Spleen (tissue), 11 donors: ENCODE results near the gene OMA1. TPM values are rescaled to one million over a fixed set of nuclear protein-coding genes. Genes with fewer than 3 reads are reported as not detected.
"Not testable (repeated sequence)": the region's sequence is repeated elsewhere in the genome, so short reads cannot be mapped to it uniquely, and the experiment has no call there.

Source experiments
- DNase-seq: peaks from one replicate; pipeline ENCODE4 v3.0.0-alpha.2; 2020
- H3K27ac ChIP-seq, 8 donors: fragments of 200-600 bp; sonication (generic) in 7 of 8; 1 replicate in 4 of 8; 2 replicates in 4 of 8; pipeline versions ENCODE4 v1.5.0 to v1.8.0; 2016 to 2021; ENCODE audit warnings: inconsistent platforms in 4 of 8, mild to moderate bottlenecking in 4 of 8, moderate library complexity in 1 of 8
- H3K27me3 ChIP-seq, 7 donors: fragments of 200-600 bp; sonication (generic) in 6 of 7; replicated peaks in 1 of 7; 1 replicate in 4 of 7; 2 replicates in 3 of 7; pipeline versions ENCODE4 v1.5.0 to v1.8.0; 2016 to 2021; ENCODE audit warnings: inconsistent platforms in 3 of 7, mild to moderate bottlenecking in 1 of 7
- H3K36me3 ChIP-seq, 6 donors: fragments of 200-600 bp; sonication (generic) in 5 of 6; 1 replicate in 4 of 6; 2 replicates in 2 of 6; pipeline versions ENCODE4 v1.5.0 to v1.8.0; 2016 to 2021; ENCODE audit warnings: inconsistent platforms in 2 of 6
- H3K4me1 ChIP-seq, 6 donors: fragments of 200-600 bp; sonication (generic) in 5 of 6; 1 replicate in 3 of 6; 2 replicates in 3 of 6; pipeline versions ENCODE4 v1.5.0 to v1.8.0; 2016 to 2021; ENCODE audit warnings: inconsistent platforms in 3 of 6
- H3K4me3 ChIP-seq, 8 donors: fragments of 200-600 bp; sonication (generic) in 7 of 8; 1 replicate in 4 of 8; 2 replicates in 4 of 8; pipeline versions ENCODE4 v1.5.0 to v1.8.0; 2016 to 2021; ENCODE audit warnings: inconsistent platforms in 4 of 8, mild to moderate bottlenecking in 4 of 8, moderate library complexity in 2 of 8
- H3K9me3 ChIP-seq, 8 donors: fragments of 200-600 bp; sonication (generic) in 7 of 8; 1 replicate in 4 of 8; 2 replicates in 4 of 8; pipeline versions ENCODE4 v1.5.0 to v1.8.0; 2016 to 2021; ENCODE audit warnings: inconsistent platforms in 4 of 8
- POLR2A ChIP-seq, 3 donors: fragments of 450-650 bp; IDR thresholded peaks; one replicate each; pipeline ENCODE4 v1.5.1; 2017; ENCODE audit warnings: antibody characterized with exemption in 3 of 3, mild to moderate bottlenecking in 1 of 3
- POLR2AphosphoS5 ChIP-seq, 3 donors: sonication (generic); formaldehyde crosslinking; IDR thresholded peaks; one replicate each; pipeline ENCODE4 v1.5.1; 2017; ENCODE audit warnings: antibody characterized with exemption in 3 of 3
- WGBS, 5 donors: extraction: QIAGEN DNeasy Blood & Tissue Kit in 3 of 5; methylation state at CpG; one replicate each; pipeline versions ENCODE4 v1.1.5 to v1.1.7; 2013 to 2018; 5-methylcytosine and 5-hydroxymethylcytosine counted together
- intact Hi-C: fragments of 100-400 bp; cut with DNase I; formaldehyde crosslinking; loops from one replicate; pipeline ENCODE4 v1.15.0; 2023; ENCODE audit warnings: low total_unique reads
- polyA plus RNA-seq, 3 donors: library from polyadenylated mRNA; stranded (reverse); fragments of 200-250 nt; gene quantifications; one replicate each; pipeline ENCODE4 v1.2.1, GENCODE V29; 2013
- total RNA-seq, 7 donors: library from RNA; depleted of rRNA in 3 of 7; stranded (reverse); fragments of >200 nt in 3 of 7; fragmentation: NEBNext Ultra II Directional in 4 of 7; extraction: Animal tissue kit (Norgen Biotek cat#: 25700) in 4 of 7; gene quantifications; one replicate each; pipeline versions ENCODE4 v1.1.0 to v1.2.1, GENCODE V29; 2016 to 2021
- TF ChIP-seq, protein P1 (sequence below), 11 experiments: fragments of 200-600 bp in 7 of 11; fragments of 450-650 bp in 4 of 11; sonication (generic) in 4 of 11; IDR thresholded peaks in 8 of 11; conservative IDR thresholded peaks in 3 of 11; 1 replicate in 7 of 11; 2 replicates in 4 of 11; pipeline versions ENCODE4 v1.4.0 to v1.8.0; 2016 to 2021; ENCODE audit warnings: antibody characterized with exemption in 11 of 11, inconsistent platforms in 4 of 11, mild to moderate bottlenecking in 1 of 11
- donor health status: healthy with polysubstance abuse.
- donor health status: DM: no; HTN: no; CAD: no; lungs with moderate emphysema.
- donor health status: DM: no; HTN: no; CAD: no.
- donor health status: Bipolar disorder and iron deficiency.
- donor health status: healthy.
- donor health status: DM: no; HTN: no; CAD: no.
- donor health status: DM: yes; HTN: yes; CAD: no.

OMA1 gene
- total and polyA plus RNA-seq, 10 donors: 19.3 to 48.6 (median 32.5) TPM

DNA sequence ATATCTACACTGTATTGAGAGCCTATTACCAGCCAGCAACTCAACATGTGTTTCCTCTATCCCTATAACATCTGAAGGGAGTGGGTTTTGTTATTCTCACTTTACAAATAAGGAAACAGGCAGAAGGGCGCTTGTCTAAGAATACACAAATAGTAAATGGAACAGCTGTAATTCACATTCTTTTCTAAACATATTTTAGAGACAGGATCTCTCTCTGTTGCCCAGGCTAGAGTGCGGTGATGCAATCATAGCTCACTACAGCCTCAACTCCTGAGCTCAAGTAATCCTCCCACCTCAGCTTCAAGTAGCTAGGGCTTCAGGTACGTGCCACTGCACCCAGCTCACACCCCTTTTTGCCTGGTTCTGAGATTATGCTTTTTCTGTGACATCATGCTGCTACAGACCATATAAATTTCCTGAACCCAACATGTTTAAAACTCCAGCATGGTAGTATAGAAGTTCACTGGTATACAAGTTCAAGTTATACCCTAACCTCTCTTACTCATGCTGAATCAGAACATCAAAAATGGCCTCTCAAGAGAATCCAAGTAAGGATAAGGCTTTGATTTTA lies 39.1 kb upstream of the OMA1 start:
- Histone ChIP-seq H3K9me3 (no peaks in the 10 kb centered on the region), H3K27ac (peak overlapping the region in 4 of 8 donors; percentile 31 to 74 (median 55)), H3K27me3 (peaks cover 0 to 4% (median 0%) of the 10 kb centered on the region in 7 donors), H3K36me3 (no peaks in the 10 kb centered on the region), H3K4me1 (peaks cover 0 to 24% (median 10%) of the 10 kb centered on the region in 6 donors), H3K4me3 (no peak overlapping the region)
- intact Hi-C loops: no loop called here
- no peak for DNase-seq
- TF ChIP-seq, protein P1, sequence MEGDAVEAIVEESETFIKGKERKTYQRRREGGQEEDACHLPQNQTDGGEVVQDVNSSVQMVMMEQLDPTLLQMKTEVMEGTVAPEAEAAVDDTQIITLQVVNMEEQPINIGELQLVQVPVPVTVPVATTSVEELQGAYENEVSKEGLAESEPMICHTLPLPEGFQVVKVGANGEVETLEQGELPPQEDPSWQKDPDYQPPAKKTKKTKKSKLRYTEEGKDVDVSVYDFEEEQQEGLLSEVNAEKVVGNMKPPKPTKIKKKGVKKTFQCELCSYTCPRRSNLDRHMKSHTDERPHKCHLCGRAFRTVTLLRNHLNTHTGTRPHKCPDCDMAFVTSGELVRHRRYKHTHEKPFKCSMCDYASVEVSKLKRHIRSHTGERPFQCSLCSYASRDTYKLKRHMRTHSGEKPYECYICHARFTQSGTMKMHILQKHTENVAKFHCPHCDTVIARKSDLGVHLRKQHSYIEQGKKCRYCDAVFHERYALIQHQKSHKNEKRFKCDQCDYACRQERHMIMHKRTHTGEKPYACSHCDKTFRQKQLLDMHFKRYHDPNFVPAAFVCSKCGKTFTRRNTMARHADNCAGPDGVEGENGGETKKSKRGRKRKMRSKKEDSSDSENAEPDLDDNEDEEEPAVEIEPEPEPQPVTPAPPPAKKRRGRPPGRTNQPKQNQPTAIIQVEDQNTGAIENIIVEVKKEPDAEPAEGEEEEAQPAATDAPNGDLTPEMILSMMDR (IDR thresholded peaks at IDR 0.05 in 8 of 11, conservative IDR thresholded peaks at IDR 0.05 in 3 of 11): no peak
- TF ChIP-seq POLR2AphosphoS5 (IDR thresholded peaks at IDR 0.05) (no peak), POLR2A (IDR thresholded peaks at IDR 0.05) (no peak)
- WGBS, 5 donors: 43 to 65% (median 51%) methylated on average over 3 of the region's 3 CpGs

DNA sequence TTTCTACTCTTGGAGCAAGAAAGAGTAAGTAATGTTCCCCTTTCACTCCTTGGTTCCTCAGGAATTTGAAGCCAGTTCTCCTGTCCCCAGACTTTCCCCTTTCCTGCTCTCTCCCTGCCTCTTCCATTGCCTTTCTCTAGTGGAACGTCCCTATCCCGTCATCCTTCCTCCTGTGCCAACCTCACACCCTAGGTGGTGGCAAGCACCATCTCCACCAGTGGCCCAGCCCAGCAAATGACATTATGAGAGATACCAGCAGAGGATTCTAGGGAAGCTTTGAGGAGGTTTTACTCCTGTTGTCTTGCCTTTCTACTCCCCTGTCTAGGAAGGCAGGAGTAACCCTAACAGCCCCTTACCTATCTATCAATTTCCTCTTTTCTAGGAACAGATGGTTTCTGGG lies 38.6 kb upstream of the OMA1 start:
- no peak for DNase-seq
- H3K9me3 ChIP-seq: no peaks in the 10 kb centered on the region
- 27 to 74% (median 63%) methylated on average over 2 of the region's 2 CpGs for WGBS, 5 donors
- TF ChIP-seq POLR2AphosphoS5 (IDR thresholded peaks at IDR 0.05): no peak
- no peak for TF ChIP-seq POLR2A (IDR thresholded peaks at IDR 0.05)
- TF ChIP-seq, protein P1 (IDR thresholded peaks at IDR 0.05 in 8 of 11, conservative IDR thresholded peaks at IDR 0.05 in 3 of 11): no peak
- H3K36me3 ChIP-seq: no peaks in the 10 kb centered on the region
- H3K27me3 ChIP-seq: peaks cover 0 to 9% (median 0%) of the 10 kb centered on the region in 7 donors
- H3K4me1 ChIP-seq: peaks cover 0 to 24% (median 10%) of the 10 kb centered on the region in 6 donors
- intact Hi-C loops: no loop called here
- H3K27ac ChIP-seq: peak overlapping the region in 4 of 8 donors; percentile 31 to 74 (median 55)
- no peak overlapping the region for H3K4me3 ChIP-seq

DNA sequence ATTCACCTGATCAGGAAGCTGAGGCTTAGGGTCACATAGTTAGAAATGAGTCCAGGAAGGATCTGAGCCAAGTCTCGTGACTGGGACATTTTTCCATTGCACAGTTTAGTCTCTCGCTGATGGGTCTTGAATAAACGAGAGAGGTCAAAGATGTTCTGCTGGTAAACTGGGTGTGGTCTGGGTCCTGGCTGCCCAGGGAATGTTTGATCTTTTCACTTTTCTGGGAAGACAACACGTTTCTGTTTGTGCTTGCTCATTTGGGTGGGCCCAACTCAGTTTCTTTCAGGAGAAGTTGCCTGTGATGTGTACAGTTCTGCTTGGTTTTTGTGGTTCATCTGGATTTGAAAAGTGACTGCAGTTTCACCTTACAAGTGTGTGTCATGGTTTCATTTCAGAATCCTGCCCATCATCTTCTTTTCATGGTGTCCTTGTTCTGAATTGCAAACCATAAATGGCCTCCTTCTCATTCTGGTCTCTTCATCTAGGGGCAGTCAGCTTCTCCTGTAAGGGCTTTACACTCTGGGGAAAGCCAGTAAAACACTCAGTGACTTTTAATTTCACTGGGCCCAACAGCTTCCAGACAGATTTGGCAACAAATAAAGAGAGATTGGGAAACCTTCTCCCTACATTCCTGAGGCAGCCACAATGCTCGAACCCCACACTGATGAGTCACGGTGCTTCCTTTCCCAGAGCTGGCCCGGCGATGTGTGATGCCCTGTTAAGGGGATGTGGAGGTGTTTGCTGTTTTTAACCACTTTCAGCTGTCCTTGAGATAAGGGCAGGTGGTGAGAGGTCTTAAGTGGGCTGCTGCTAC lies 37.8 kb upstream of the OMA1 start:
- H3K9me3 ChIP-seq: no peaks in the 10 kb centered on the region
- peak overlapping the region in 6 of 8 donors; percentile 19 to 74 (median 55) for H3K27ac ChIP-seq
- intact Hi-C loops: no loop called here
- H3K4me1 ChIP-seq: peaks cover 0 to 24% (median 10%) of the 10 kb centered on the region in 6 donors
- TF ChIP-seq POLR2A (IDR thresholded peaks at IDR 0.05) (no peak), POLR2AphosphoS5 (IDR thresholded peaks at IDR 0.05) (no peak)
- TF ChIP-seq, protein P1 (IDR thresholded peaks at IDR 0.05 in 8 of 11, conservative IDR thresholded peaks at IDR 0.05 in 3 of 11): no peak
- H3K36me3 ChIP-seq: no peaks in the 10 kb centered on the region
- WGBS, 5 donors: 14 to 31% (median 21%) methylated on average over 8 of the region's 8 CpGs
- DNase-seq: no peak
- H3K4me3 ChIP-seq: peak overlapping the region in 1 of 8 donors; percentile 15
- peaks cover 0 to 16% (median 0%) of the 10 kb centered on the region in 7 donors for H3K27me3 ChIP-seq

DNA sequence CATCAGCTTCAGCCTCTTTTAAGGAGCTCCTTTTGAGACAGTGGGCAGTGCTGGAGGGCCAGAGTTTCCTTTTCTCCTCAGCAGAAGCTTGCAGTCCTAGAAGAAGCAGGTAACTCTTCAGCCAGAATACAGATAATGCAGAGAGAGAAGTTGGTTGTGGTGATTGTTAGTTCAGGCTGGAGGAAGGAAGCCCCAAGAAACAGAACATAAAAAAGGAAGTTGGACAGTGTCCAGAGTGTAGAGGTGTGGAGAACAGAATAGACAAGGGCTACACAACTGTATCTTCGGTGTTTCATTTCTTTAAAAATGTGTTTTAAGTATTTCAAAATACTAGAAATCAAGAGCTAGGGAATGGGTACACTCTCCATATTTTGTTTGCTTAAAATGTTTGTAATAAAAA lies 37.0 kb upstream of the OMA1 start:
- intact Hi-C loops: no loop called here

DNA sequence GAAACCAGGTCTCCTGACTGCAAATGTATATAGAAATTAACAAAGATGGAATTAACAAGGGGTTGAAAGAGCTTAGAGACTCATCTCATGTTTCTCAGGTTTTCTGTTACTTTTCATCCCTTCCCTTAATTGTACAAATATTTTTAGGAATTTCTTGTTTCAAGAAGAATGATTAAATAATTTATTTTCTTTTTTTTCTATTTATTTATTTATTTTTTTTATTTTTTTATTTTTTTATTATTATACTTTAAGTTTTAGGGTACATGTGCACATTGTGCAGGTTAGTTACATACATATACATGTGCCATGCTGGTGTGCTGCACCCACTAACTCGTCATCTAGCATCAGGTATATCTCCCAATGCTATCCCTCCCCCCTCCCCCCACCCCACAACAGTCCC lies 35.6 kb upstream of the OMA1 start:
- H3K9me3 ChIP-seq, H3K4me3 ChIP-seq, intact Hi-C loops, H3K27ac ChIP-seq, H3K36me3 ChIP-seq, DNase-seq: not testable (repeated sequence)
- 75 to 100% (median 79%) methylated on average over 1 of the region's 1 CpG; no CpG with 5 or more reads in 1 of the 5 donors for WGBS, 5 donors
- H3K4me1 ChIP-seq: peaks cover 3 to 37% (median 20%) of the 10 kb centered on the region in 6 donors
- H3K27me3 ChIP-seq: peaks cover 0 to 37% (median 6%) of the 10 kb centered on the region in 7 donors

More for the DNA sequence above, 37.0 kb upstream of the OMA1 start:
- Histone ChIP-seq H3K27me3 (peaks cover 0 to 24% (median 0%) of the 10 kb centered on the region in 7 donors), H3K36me3 (no peaks in the 10 kb centered on the region), H3K4me3 (no peak overlapping the region), H3K27ac (peak overlapping the region in 6 of 8 donors; percentile 19 to 74 (median 54)), H3K4me1 (peaks cover 0 to 24% (median 10%) of the 10 kb centered on the region in 6 donors), H3K9me3 (no peaks in the 10 kb centered on the region)
- 12 to 26% (median 21%) methylated on average over 1 of the region's 1 CpG for WGBS, 5 donors
- TF ChIP-seq POLR2A (IDR thresholded peaks at IDR 0.05): no peak
- TF ChIP-seq, protein P1 (IDR thresholded peaks at IDR 0.05 in 8 of 11, conservative IDR thresholded peaks at IDR 0.05 in 3 of 11): no peak
- TF ChIP-seq POLR2AphosphoS5 (IDR thresholded peaks at IDR 0.05): no peak
- DNase-seq: no peak
